ENCODE measurements around the gene PTPRN2.

PTPRN2 gene

DNA sequence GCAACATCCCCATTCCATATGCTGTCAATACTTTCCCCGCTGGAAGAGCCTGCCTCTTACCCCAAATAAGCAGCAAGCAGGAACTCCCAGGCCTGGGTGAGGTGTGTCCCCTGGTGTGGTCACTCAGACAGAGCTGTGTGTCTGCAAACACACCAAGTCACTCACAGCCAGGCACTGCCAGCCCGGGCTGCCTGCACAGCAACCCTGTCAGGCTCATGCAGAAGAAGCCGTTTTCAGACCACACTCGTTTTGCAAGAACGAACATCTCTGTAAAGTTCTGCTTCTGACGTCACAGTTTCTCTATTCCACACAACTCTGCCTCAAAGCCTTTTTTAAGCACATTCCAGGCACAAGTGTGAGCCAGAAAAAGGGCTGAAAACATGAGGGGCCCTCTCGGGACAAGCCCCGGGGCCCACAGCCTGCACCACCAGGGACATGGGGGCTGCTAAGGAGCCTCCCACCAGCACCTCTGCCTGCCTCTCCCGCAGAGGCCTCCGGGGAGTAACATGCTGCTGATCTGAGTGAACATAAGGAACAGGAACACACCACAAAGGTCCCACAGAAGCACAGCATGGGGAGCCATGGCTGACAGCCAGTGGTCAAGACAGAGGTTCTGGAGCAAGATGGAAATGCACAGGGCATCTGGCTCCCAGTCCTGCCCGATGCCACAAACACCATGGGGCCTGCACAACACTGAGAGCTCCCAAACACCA, 11.4 kb downstream of the PTPRN2 start:
- DNase-seq (ENCODE audit: low spot score) = no peak

- no peak for DNase-seq (ENCODE audit: low spot score)
These were observed 13.2 kb downstream of the PTPRN2 start for GRCh38 chr7:158574308-158575036.

GRCh38 chr7:158573310-158573709, 14.3 kb downstream of the PTPRN2 start:
- no peak for DNase-seq (ENCODE audit: low spot score)

DNA sequence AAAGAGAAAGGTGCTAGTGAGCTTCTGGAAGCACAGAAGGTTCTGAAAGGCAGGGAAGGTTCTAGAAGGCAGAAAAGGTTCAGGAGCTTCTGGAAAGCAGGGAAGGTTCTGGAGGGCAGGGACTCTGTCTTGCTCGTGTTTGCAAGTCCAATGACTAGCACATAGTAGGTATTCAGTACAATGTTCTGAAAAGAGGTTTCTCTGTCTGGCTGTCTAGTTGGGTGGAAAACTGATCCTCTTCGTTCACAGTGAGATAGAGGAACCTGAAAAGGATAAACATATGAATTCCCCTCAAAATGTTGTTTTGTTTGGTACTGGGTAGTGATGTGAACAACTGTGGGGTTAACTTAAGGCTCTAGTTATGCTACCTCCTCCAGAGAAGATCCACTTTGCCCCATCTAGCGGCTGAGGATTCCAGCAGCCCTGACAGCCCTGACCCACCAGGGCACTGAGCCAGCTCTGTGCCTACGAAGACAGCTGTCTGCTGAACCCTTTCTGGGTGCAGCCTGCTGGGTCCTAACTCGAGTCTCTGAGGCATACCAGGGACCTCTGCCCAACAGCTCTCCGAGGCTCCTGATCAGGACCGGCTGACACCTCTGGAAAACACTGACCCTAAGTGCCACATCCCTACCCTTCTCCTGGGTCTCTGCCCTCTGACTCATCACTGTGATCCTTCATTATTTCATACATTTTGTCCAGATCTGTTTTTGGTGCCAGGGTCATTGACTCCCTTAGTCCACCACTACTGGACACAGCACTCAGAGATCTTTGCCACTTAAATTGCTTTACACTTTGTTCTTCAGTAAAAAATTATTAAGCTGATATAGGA, 15.4 kb downstream of the PTPRN2 start:
- peak; percentile 11 for DNase-seq (ENCODE audit: low spot score)

GRCh38 chr7:158570449-158571170, 17.0 kb downstream of the PTPRN2 start:
- no peak for DNase-seq (ENCODE audit: low spot score)

GRCh38 chr7:158569858-158570323, 17.7 kb downstream of the PTPRN2 start:
- no peak for DNase-seq (ENCODE audit: low spot score)

- DNase-seq (ENCODE audit: low spot score) = no peak
These were observed 18.4 kb downstream of the PTPRN2 start for GRCh38 chr7:158568974-158569857.

GRCh38 chr7:158567153-158567603, 20.4 kb downstream of the PTPRN2 start:
- no peak for DNase-seq (ENCODE audit: low spot score)

DNA sequence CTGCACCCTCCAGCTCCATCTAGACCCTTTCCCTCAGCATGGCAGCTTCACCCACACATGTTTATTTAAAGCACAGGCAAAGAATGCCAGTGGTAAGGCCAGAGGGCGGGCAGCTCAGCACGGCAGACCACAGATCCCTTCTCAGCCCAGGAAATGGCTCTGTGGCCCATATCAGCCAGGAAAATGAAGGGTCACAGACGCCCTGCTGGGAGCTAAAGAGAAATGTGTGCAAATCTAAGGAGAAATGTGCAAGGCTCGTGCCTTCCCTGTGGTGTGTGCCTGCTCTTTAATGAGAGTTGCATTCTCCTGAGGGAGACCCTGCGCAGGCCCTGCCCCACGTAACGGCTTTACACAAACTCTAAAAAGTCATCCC, 23.0 kb downstream of the PTPRN2 start:
- no peak for DNase-seq (ENCODE audit: low spot score)

- no peak for DNase-seq (ENCODE audit: low spot score)
These were observed 23.5 kb downstream of the PTPRN2 start for GRCh38 chr7:158563911-158564662.

- no peak for DNase-seq (ENCODE audit: low spot score)
These were observed 24.6 kb downstream of the PTPRN2 start for GRCh38 chr7:158563051-158563450.

DNA sequence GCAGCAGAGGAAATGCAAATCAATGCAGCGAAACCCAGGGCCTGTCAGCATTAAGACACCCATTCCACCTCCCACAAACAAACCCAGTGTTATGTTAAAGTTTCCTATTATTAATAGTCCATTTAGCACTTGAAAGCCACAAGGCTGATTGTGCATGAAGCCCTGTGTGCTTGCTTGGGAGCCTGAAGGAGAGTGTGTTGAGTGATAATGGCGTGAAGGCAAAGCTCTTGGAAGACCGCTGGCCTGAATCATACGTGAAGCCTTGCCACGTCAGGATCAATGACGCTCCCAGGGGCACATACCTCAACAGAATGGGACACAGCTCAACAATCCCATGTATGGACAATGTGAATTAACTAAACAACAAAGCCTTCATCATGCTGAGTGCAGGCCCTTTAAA, 25.1 kb downstream of the PTPRN2 start:
- no peak for DNase-seq (ENCODE audit: low spot score)

DNA sequence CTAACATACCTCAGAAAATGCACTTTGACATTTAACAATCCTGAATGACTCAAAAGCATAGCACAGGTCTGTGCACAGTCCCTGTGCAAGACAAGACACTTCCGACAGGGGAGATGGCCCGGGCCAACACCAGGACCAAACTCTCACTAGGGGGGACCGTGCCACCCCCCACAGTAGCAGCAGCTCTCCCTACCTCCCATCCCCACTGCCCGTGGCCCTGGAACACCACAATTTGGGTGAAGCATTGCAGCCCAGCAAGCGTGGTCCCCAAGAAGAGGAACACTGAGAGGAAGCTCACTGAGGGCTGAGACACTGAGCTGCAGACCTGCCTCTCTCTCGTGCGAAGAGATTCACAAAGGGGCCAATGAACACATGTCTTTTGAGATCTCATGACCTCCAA, 26.0 kb downstream of the PTPRN2 start:
- DNase-seq (ENCODE audit: low spot score) = no peak

- no peak for DNase-seq (ENCODE audit: low spot score)
These were observed 27.2 kb downstream of the PTPRN2 start for GRCh38 chr7:158560386-158560785.

- no peak for DNase-seq (ENCODE audit: low spot score)
These were observed 28.3 kb downstream of the PTPRN2 start for GRCh38 chr7:158559356-158559755.

GRCh38 chr7:158558816-158559215, 28.8 kb downstream of the PTPRN2 start:
- no peak for DNase-seq (ENCODE audit: low spot score)

- no peak for DNase-seq (ENCODE audit: low spot score)
These were observed 30.2 kb downstream of the PTPRN2 start for GRCh38 chr7:158557441-158557755.

DNA sequence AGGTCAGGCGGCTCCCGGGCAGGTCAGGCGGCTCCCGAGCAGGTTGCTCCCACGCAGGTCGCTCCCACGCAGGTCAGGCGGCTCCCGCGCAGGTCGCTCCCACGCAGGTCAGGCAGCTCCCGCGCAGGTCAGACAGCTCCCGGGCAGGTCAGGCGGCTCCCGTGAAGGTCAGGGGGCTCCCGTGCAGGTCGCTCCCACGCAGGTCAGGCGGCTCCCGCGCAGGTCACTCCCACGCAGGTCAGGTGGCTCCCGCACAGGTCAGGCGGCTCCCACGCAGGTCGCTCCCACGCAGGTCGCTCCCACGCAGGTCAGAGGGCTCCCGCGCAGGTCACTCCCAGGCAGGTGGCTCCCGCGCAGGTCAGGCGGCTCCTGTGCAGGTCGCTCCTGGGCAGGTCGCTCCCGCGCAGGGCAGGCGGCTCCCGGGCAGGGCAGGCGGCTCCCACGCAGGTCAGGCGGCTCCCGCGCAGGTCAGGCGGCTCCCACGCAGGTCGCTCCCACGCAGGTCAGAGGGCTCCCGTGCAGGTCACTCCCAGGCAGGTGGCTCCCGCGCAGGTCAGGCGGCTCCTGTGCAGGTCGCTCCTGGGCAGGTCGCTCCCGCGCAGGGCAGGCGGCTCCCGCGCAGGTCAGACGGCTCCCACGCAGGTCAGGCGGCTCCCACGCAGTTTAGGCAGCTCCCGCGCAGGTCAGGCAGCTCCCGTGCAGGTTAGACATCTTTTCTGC, 30.7 kb downstream of the PTPRN2 start:
- no peak for DNase-seq (ENCODE audit: low spot score)

DNA sequence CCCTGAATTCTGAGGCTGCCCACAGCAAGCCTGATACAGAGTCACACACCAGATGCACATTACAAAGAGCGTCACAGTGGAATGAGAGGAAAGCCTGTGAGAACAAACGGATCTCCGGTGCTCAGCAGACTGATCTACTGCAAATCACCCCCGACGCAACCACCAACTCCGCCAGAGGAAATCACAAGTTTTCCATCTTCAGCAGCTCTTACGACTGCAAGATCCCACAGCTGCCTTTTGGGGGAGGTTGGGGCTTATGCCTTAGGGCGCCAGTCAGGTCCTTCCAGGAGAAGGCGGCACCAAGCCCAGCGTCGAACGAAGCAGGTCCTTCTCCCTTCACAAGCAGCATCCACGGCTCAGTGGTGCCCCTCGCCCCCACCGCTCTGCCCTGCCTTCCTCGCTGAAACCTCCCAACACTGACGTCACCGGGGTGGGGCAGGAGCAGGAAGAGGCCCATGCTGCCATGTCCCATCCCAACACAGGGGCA, 32.5 kb downstream of the PTPRN2 start:
- no peak for DNase-seq (ENCODE audit: low spot score)

Measured in LoVo (cell line).